SK-N-SH treated with all-trans-retinoic acid at 6 μM for 48 hours (cell line): ENCODE data around the gene TEX26.

ENCODE experiments used
- ATAC-seq: fragments of 200-7000 bp; cut with Tn5 transposase; 3 replicates; pipeline ENCODE4 v1.9.1; 2020; ENCODE audit warnings: mild to moderate bottlenecking, moderate library complexity
- ARNTL ChIP-seq: fragments of 450-650 bp; formaldehyde crosslinking; IDR thresholded peaks from 2 replicates; pipeline ENCODE4 v1.5.0; 2020; ENCODE audit warnings: low read depth, mild to moderate bottlenecking, moderate library complexity, borderline replicate concordance
- BACH2 ChIP-seq: fragments of 250-450 bp; sonication (Bioruptor Pico); IDR thresholded peaks from 2 replicates; pipeline ENCODE4 v1.9.0; 2021; ENCODE audit warnings: mild to moderate bottlenecking, borderline replicate concordance
- CSDC2 ChIP-seq: fragments of 250-450 bp; sonication (Bioruptor Pico); IDR thresholded peaks from 2 replicates; pipeline ENCODE4 v1.5.0; 2020; ENCODE audit warnings: mild to moderate bottlenecking, moderate library complexity
- ESRRG ChIP-seq: fragments of 250-450 bp; sonication (Bioruptor Pico); IDR thresholded peaks from 2 replicates; pipeline ENCODE4 v1.6.1; 2021; ENCODE audit warnings: mild to moderate bottlenecking
- GLIS3 ChIP-seq: fragments of 250-450 bp; sonication (Bioruptor Pico); IDR thresholded peaks from 2 replicates; pipeline ENCODE4 v1.5.0; 2020; ENCODE audit warnings: mild to moderate bottlenecking, moderate library complexity
- ISL1 ChIP-seq: fragments of 250-450 bp; sonication (Bioruptor Pico); IDR thresholded peaks from 2 replicates; pipeline ENCODE4 v2.1.2; 2022; ENCODE audit warnings: mild to moderate bottlenecking, moderate library complexity
- OSR1 ChIP-seq: fragments of 250-450 bp; sonication (Bioruptor Pico); IDR thresholded peaks from 2 replicates; pipeline ENCODE4 v1.8.0; 2022; ENCODE audit warnings: moderate library complexity, mild to moderate bottlenecking, inconsistent platforms
- PPARA ChIP-seq: fragments of 250-450 bp; sonication (Bioruptor Pico); IDR thresholded peaks from 2 replicates; pipeline ENCODE4 v1.5.0; 2020; ENCODE audit warnings: mild to moderate bottlenecking, borderline replicate concordance
- RARB ChIP-seq: fragments of 250-450 bp; sonication (Bioruptor Pico); IDR thresholded peaks from 2 replicates; pipeline ENCODE4 v1.8.0; 2021; ENCODE audit warnings: mild to moderate bottlenecking, moderate library complexity
- SNAI2 ChIP-seq: fragments of 250-450 bp; sonication (Bioruptor Pico); IDR thresholded peaks from 2 replicates; pipeline ENCODE4 v1.5.0; 2020; ENCODE audit warnings: mild to moderate bottlenecking, moderate library complexity
- TCF4 ChIP-seq: fragments of 250-450 bp; sonication (Bioruptor Pico); IDR thresholded peaks from 2 replicates; pipeline ENCODE4 v1.8.0; 2021; ENCODE audit warnings: mild to moderate bottlenecking, moderate library complexity, borderline replicate concordance
- TOX ChIP-seq: fragments of 250-450 bp; sonication (Bioruptor Pico); IDR thresholded peaks from 2 replicates; pipeline ENCODE4 v1.8.0; 2021; ENCODE audit warnings: mild to moderate bottlenecking, moderate library complexity, borderline replicate concordance
- ZC3H10 ChIP-seq: fragments of 250-450 bp; sonication (Bioruptor Pico); IDR thresholded peaks from 2 replicates; pipeline ENCODE4 v1.5.1; 2021; ENCODE audit warnings: mild to moderate bottlenecking, moderate library complexity
- ZFP3 ChIP-seq: fragments of 250-450 bp; sonication (Bioruptor Pico); IDR thresholded peaks from 2 replicates; pipeline ENCODE4 v1.5.0; 2020; ENCODE audit warnings: mild to moderate bottlenecking, moderate library complexity
- ZFP30 ChIP-seq: fragments of 450-650 bp; formaldehyde crosslinking; IDR thresholded peaks from 2 replicates; pipeline ENCODE4 v1.5.0; 2022; ENCODE audit warnings: mild to moderate bottlenecking, moderate library complexity
- ZNF565 ChIP-seq: fragments of 450-650 bp; formaldehyde crosslinking; conservative IDR thresholded peaks from 2 replicates; pipeline ENCODE4 v1.5.0; 2020; ENCODE audit warnings: low read depth, mild to moderate bottlenecking, moderate library complexity
- ZNF70 ChIP-seq: fragments of 450-650 bp; formaldehyde crosslinking; IDR thresholded peaks from 2 replicates; pipeline ENCODE4 v1.5.0; 2020; ENCODE audit warnings: mild to moderate bottlenecking, moderate library complexity
- ZNF8 ChIP-seq: fragments of 450-650 bp; formaldehyde crosslinking; IDR thresholded peaks from 2 replicates; pipeline ENCODE4 v1.5.0; 2020; ENCODE audit warnings: mild to moderate bottlenecking, moderate library complexity
- TF ChIP-seq, protein P1 (sequence below): fragments of 250-450 bp; sonication (Bioruptor Pico); IDR thresholded peaks from 2 replicates; pipeline ENCODE4 v1.5.1; 2021; ENCODE audit warnings: mild to moderate bottlenecking, moderate library complexity
- TF ChIP-seq, protein P2 (sequence below): fragments of 250-450 bp; sonication (Bioruptor Pico); IDR thresholded peaks from 2 replicates; pipeline ENCODE4 v1.5.0; 2020; ENCODE audit warnings: mild to moderate bottlenecking, moderate library complexity
- TF ChIP-seq, protein P3 (sequence below): fragments of 250-450 bp; sonication (Bioruptor Pico); IDR thresholded peaks from 2 replicates; pipeline ENCODE4 v1.8.0; 2020; ENCODE audit warnings: mild to moderate bottlenecking, moderate library complexity, borderline replicate concordance
- TF ChIP-seq, protein P4 (sequence below): fragments of 250-450 bp; sonication (Bioruptor Pico); IDR thresholded peaks from 2 replicates; pipeline ENCODE4 v1.8.0; 2021; ENCODE audit warnings: low read depth, mild to moderate bottlenecking, moderate library complexity, borderline replicate concordance
- TF ChIP-seq, protein P5 (sequence below): fragments of 250-450 bp; sonication (Bioruptor Pico); IDR thresholded peaks from 2 replicates; pipeline ENCODE4 v1.5.1; 2020; ENCODE audit warnings: low read depth, mild to moderate bottlenecking, moderate library complexity

TEX26 gene

DNA sequence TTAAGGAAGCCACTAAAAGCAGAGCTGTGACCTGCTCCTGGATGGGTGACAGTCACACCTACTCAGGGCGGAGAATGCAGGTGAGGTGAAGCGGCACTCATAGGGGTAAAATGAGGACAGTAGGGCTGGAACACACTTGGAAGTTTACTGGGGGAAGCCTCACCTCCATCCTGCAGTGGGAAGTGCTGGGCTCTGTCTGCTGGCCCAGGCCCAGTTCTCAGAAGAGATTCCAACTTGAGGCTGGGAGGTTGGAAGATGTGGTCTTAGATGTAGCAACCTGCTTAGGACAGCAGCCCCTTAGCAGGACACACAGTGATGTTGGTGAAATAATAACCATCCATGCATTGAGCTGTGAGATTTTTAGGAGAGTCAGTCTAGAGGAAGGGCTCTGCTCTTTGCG is 21.8 kb upstream of the TEX26 start (continued):
- TF ChIP-seq, protein P1, sequence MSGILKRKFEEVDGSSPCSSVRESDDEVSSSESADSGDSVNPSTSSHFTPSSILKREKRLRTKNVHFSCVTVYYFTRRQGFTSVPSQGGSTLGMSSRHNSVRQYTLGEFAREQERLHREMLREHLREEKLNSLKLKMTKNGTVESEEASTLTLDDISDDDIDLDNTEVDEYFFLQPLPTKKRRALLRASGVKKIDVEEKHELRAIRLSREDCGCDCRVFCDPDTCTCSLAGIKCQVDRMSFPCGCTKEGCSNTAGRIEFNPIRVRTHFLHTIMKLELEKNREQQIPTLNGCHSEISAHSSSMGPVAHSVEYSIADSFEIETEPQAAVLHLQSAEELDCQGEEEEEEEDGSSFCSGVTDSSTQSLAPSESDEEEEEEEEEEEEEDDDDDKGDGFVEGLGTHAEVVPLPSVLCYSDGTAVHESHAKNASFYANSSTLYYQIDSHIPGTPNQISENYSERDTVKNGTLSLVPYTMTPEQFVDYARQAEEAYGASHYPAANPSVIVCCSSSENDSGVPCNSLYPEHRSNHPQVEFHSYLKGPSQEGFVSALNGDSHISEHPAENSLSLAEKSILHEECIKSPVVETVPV (CRISPR knock-in tag) = no peak
- TF ChIP-seq BACH2 (no peak), ESRRG (no peak), SNAI2 (CRISPR knock-in tag) (no peak), ZNF70 (CRISPR knock-in tag) (no peak), TOX (no peak), ZFP3 (CRISPR knock-in tag) (no peak), TCF4 (CRISPR knock-in tag) (no peak), ZC3H10 (CRISPR knock-in tag) (no peak)

DNA sequence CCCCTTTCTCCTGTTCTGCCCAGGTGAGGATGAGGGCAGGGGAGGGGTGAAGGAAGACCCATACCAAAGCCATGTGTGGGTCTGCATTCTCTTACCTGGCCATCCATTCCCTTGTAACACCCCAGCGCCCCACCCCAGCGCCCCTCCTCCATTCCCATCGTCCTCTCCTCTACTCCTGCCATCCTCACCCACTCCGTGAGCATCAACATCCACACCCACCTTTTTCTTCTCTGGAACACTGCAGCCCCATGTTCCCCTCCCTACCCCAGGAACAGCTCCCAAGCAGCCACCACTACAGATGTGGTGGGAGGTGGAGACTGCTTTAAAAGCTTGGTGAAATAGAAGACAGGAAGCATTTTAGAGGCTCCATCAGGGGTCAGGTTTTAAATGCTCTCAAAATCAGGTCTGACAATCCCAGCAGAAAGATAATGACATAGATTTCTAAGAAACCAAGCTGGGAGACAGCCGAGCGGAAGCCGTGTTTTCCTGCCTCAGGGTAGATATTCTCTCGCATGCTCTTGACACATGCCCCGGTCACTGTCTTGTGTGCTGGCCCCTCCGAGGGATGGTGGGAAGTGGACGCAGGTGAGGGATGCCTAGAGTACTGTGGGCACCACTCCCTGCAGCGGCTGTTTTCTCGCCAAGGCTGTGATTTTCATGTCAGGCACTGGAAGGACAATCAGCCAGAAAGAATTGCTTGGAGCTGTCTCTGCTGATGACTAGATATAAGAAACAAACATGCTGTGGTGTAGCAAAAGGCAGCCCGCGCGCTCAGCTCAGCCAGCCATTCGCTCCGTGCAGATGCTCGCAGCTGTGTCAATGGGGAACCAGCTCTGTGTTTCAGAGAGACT is 16.5 kb upstream of the TEX26 start:
- ATAC-seq = peak; percentile 77

DNA sequence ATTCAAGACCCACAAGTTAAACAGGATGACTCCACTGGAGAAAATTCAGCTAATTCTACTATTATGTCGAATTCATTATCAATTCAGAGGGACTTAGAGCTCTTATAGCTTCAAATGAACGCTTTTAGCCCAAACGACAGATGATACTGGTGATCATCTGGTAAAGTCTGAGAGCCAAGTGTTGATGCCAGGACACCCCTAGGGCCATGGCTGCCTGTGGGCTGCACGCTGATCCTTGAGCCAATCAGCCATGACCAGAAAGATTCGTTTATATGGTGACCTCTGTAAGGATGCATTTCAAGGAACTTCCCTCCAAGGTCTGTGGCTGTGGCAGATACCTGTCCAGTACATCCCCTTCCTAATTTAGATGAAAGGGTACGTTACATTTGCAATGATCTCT is 15.5 kb upstream of the TEX26 start:
- no peak for ATAC-seq
- TF ChIP-seq, protein P2, sequence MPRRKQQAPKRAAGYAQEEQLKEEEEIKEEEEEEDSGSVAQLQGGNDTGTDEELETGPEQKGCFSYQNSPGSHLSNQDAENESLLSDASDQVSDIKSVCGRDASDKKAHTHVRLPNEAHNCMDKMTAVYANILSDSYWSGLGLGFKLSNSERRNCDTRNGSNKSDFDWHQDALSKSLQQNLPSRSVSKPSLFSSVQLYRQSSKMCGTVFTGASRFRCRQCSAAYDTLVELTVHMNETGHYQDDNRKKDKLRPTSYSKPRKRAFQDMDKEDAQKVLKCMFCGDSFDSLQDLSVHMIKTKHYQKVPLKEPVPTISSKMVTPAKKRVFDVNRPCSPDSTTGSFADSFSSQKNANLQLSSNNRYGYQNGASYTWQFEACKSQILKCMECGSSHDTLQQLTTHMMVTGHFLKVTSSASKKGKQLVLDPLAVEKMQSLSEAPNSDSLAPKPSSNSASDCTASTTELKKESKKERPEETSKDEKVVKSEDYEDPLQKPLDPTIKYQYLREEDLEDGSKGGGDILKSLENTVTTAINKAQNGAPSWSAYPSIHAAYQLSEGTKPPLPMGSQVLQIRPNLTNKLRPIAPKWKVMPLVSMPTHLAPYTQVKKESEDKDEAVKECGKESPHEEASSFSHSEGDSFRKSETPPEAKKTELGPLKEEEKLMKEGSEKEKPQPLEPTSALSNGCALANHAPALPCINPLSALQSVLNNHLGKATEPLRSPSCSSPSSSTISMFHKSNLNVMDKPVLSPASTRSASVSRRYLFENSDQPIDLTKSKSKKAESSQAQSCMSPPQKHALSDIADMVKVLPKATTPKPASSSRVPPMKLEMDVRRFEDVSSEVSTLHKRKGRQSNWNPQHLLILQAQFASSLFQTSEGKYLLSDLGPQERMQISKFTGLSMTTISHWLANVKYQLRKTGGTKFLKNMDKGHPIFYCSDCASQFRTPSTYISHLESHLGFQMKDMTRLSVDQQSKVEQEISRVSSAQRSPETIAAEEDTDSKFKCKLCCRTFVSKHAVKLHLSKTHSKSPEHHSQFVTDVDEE = no peak
- TF ChIP-seq SNAI2 (CRISPR knock-in tag) (no peak), ZNF565 (CRISPR knock-in tag) (no peak), RARB (CRISPR knock-in tag) (no peak), TCF4 (CRISPR knock-in tag) (no peak), ZFP30 (CRISPR knock-in tag) (no peak), ZFP3 (CRISPR knock-in tag) (no peak), PPARA (CRISPR knock-in tag) (no peak), ISL1 (CRISPR knock-in tag) (no peak), ZNF8 (CRISPR knock-in tag) (no peak), BACH2 (no peak), OSR1 (CRISPR knock-in tag) (no peak), GLIS3 (CRISPR knock-in tag) (no peak), ZNF70 (CRISPR knock-in tag) (no peak), ARNTL (no peak), CSDC2 (CRISPR knock-in tag) (no peak)
- TF ChIP-seq, protein P3, sequence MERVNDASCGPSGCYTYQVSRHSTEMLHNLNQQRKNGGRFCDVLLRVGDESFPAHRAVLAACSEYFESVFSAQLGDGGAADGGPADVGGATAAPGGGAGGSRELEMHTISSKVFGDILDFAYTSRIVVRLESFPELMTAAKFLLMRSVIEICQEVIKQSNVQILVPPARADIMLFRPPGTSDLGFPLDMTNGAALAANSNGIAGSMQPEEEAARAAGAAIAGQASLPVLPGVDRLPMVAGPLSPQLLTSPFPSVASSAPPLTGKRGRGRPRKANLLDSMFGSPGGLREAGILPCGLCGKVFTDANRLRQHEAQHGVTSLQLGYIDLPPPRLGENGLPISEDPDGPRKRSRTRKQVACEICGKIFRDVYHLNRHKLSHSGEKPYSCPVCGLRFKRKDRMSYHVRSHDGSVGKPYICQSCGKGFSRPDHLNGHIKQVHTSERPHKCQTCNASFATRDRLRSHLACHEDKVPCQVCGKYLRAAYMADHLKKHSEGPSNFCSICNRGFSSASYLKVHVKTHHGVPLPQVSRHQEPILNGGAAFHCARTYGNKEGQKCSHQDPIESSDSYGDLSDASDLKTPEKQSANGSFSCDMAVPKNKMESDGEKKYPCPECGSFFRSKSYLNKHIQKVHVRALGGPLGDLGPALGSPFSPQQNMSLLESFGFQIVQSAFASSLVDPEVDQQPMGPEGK (CRISPR knock-in tag) = no peak
- TF ChIP-seq, protein P4, sequence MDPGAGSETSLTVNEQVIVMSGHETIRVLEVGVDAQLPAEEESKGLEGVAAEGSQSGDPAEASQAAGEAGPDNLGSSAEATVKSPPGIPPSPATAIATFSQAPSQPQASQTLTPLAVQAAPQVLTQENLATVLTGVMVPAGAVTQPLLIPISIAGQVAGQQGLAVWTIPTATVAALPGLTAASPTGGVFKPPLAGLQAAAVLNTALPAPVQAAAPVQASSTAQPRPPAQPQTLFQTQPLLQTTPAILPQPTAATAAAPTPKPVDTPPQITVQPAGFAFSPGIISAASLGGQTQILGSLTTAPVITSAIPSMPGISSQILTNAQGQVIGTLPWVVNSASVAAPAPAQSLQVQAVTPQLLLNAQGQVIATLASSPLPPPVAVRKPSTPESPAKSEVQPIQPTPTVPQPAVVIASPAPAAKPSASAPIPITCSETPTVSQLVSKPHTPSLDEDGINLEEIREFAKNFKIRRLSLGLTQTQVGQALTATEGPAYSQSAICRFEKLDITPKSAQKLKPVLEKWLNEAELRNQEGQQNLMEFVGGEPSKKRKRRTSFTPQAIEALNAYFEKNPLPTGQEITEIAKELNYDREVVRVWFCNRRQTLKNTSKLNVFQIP = no peak
- TF ChIP-seq, protein P5, sequence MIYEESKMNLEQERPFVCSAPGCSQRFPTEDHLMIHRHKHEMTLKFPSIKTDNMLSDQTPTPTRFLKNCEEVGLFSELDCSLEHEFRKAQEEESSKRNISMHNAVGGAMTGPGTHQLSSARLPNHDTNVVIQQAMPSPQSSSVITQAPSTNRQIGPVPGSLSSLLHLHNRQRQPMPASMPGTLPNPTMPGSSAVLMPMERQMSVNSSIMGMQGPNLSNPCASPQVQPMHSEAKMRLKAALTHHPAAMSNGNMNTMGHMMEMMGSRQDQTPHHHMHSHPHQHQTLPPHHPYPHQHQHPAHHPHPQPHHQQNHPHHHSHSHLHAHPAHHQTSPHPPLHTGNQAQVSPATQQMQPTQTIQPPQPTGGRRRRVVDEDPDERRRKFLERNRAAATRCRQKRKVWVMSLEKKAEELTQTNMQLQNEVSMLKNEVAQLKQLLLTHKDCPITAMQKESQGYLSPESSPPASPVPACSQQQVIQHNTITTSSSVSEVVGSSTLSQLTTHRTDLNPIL (CRISPR knock-in tag) = no peak

More for the DNA sequence above, 16.5 kb upstream of the TEX26 start:
- TF ChIP-seq ISL1 (CRISPR knock-in tag) = no peak
- TF ChIP-seq TOX = no peak
- TF ChIP-seq, all 23 proteins: peak for 0
